Peyer's patch (tissue), 4 donors: Measurements from ENCODE around the gene MTCL1. TPM values are rescaled to one million over a fixed set of nuclear protein-coding genes. Genes with fewer than 3 reads are reported as not detected.

Experiments
- DNase-seq, 3 donors: peaks; one replicate each; pipeline ENCODE4 v3.0.0-alpha.2; 2017 to 2019
- H3K27ac ChIP-seq, 4 donors: fragments of 200-600 bp; sonication (generic); one replicate each; pipeline ENCODE4 v1.5.1; 2016 to 2019
- H3K27me3 ChIP-seq, 2 donors: fragments of 200-600 bp; sonication (generic); one replicate each; pipeline ENCODE4 v1.5.1; 2019
- H3K36me3 ChIP-seq, 3 donors: fragments of 200-600 bp; sonication (generic); one replicate each; pipeline ENCODE4 v1.5.1; 2016 to 2019
- H3K4me1 ChIP-seq, 4 donors: fragments of 200-600 bp; sonication (generic); one replicate each; pipeline ENCODE4 v1.5.1; 2016 to 2019
- H3K4me3 ChIP-seq, 4 donors: fragments of 200-600 bp; sonication (generic); 1 replicate in 3 of 4; 2 replicates in 1 of 4; pipeline ENCODE4 v1.5.1; 2016 to 2019; ENCODE audit warnings: mild to moderate bottlenecking in 1 of 4
- H3K9me3 ChIP-seq, 4 donors: fragments of 200-600 bp; sonication (generic); one replicate each; pipeline ENCODE4 v1.5.1; 2016 to 2019; ENCODE audit warnings: mild to moderate bottlenecking in 1 of 4
- POLR2A ChIP-seq, 2 donors: fragments of 450-650 bp; IDR thresholded peaks; one replicate each; pipeline ENCODE4 v1.5.1; 2017; ENCODE audit warnings: antibody characterized with exemption in 2 of 2, mild to moderate bottlenecking in 2 of 2, moderate library complexity in 2 of 2
- total RNA-seq, 4 donors: library from RNA; depleted of rRNA; stranded (reverse); fragments of >200 nt; gene quantifications; one replicate each; pipeline ENCODE4 v1.1.0, GENCODE V29; 2016
- TF ChIP-seq, protein P1 (sequence below), 6 experiments: fragments of 450-650 bp in 4 of 6; fragments of 200-600 bp in 2 of 6; sonication (generic) in 1 of 6; IDR thresholded peaks; one replicate each; pipeline ENCODE4 v1.5.1; 2017 to 2019; ENCODE audit warnings: antibody characterized with exemption in 6 of 6, mild to moderate bottlenecking in 3 of 6, moderate library complexity in 1 of 6

MTCL1 gene
- total RNA-seq, 4 donors from 2014 or later, result 4.2 to 27.2 (median 6.3) TPM

DNA sequence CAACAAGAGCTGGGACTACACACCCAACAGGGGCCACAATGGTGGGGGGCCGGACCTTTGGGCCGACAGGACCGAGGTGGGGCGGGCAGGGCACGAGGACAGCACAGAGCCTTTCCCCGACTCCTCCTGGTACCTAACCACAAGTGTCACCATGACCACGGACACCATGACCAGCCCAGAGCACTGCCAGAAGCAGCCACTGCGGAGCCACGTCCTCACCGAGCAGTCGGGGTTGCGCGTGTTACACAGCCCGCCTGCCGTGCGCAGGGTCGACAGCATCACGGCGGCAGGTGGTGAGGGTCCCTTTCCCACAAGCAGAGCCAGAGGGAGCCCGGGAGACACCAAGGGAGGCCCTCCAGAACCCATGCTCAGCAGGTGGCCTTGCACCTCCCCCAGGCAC, 119.5 kb downstream of the MTCL1 start:
- Histone ChIP-seq H3K4me1 (no peaks in the 10 kb centered on the region), H3K27ac (no peak overlapping the region), H3K27me3 (no peaks in the 10 kb centered on the region), H3K36me3 (peaks cover 0 to 3% (median 0%) of the 10 kb centered on the region in 3 donors), H3K9me3 (no peaks in the 10 kb centered on the region), H3K4me3 (no peak overlapping the region)
- TF ChIP-seq POLR2A (IDR thresholded peaks at IDR 0.05), result no peak
- TF ChIP-seq, protein P1, sequence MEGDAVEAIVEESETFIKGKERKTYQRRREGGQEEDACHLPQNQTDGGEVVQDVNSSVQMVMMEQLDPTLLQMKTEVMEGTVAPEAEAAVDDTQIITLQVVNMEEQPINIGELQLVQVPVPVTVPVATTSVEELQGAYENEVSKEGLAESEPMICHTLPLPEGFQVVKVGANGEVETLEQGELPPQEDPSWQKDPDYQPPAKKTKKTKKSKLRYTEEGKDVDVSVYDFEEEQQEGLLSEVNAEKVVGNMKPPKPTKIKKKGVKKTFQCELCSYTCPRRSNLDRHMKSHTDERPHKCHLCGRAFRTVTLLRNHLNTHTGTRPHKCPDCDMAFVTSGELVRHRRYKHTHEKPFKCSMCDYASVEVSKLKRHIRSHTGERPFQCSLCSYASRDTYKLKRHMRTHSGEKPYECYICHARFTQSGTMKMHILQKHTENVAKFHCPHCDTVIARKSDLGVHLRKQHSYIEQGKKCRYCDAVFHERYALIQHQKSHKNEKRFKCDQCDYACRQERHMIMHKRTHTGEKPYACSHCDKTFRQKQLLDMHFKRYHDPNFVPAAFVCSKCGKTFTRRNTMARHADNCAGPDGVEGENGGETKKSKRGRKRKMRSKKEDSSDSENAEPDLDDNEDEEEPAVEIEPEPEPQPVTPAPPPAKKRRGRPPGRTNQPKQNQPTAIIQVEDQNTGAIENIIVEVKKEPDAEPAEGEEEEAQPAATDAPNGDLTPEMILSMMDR (IDR thresholded peaks at IDR 0.05), result no peak
- no peak for DNase-seq

DNA sequence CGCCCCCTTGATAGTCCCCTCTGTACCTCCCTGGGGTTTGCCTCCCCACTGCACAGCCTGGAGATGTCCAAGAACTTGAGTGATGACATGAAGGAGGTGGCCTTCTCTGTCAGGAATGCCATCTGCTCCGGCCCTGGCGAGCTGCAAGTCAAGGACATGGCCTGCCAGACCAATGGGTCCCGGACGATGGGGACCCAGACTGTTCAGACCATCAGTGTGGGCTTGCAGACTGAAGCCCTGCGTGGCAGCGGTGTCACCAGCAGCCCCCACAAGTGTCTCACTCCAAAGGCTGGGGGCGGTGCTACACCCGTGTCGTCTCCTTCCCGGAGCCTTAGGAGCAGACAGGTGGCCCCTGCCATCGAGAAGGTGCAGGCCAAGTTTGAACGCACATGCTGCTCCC, 119.9 kb downstream of the MTCL1 start:
- no peak for TF ChIP-seq POLR2A (IDR thresholded peaks at IDR 0.05)
- TF ChIP-seq, protein P1 (IDR thresholded peaks at IDR 0.05), result no peak
- no peaks in the 10 kb centered on the region for H3K9me3 ChIP-seq
- H3K4me3 ChIP-seq, result no peak overlapping the region
- H3K27me3 ChIP-seq, result no peaks in the 10 kb centered on the region
- H3K36me3 ChIP-seq, result peaks cover 0 to 3% (median 0%) of the 10 kb centered on the region in 3 donors
- DNase-seq, result no peak
- H3K4me1 ChIP-seq, result no peaks in the 10 kb centered on the region
- no peak overlapping the region for H3K27ac ChIP-seq

DNA sequence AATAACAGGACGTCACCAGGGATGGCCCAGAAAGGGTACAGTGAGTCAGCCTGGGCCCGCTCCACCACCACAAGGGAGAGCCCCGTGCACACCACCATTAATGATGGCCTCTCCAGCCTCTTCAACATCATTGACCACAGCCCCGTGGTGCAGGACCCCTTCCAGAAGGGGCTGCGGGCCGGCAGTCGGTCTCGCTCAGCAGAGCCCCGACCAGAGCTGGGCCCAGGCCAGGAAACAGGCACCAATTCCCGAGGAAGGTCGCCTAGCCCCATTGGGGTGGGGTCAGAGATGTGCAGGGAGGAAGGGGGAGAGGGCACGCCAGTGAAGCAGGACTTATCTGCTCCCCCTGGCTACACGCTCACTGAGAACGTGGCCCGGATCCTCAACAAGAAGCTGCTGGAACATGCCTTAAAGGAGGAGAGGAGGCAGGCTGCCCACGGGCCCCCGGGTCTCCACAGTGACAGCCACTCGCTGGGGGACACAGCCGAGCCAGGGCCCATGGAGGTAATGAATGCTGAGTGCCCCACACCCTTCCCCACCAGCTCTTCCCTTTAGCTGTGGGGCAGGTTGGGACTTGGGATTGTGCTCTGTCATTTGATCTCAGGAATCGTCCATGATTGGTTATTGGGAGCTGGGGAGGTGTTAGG, 120.5 kb downstream of the MTCL1 start:
- no peaks in the 10 kb centered on the region for H3K9me3 ChIP-seq
- no peak overlapping the region for H3K27ac ChIP-seq
- DNase-seq, result no peak
- H3K27me3 ChIP-seq, result no peaks in the 10 kb centered on the region
- no peak overlapping the region for H3K4me3 ChIP-seq
- TF ChIP-seq, protein P1 (IDR thresholded peaks at IDR 0.05), result no peak
- TF ChIP-seq POLR2A (IDR thresholded peaks at IDR 0.05), result no peak
- H3K4me1 ChIP-seq, result no peaks in the 10 kb centered on the region
- peaks cover 0 to 3% (median 0%) of the 10 kb centered on the region in 3 donors for H3K36me3 ChIP-seq

DNA sequence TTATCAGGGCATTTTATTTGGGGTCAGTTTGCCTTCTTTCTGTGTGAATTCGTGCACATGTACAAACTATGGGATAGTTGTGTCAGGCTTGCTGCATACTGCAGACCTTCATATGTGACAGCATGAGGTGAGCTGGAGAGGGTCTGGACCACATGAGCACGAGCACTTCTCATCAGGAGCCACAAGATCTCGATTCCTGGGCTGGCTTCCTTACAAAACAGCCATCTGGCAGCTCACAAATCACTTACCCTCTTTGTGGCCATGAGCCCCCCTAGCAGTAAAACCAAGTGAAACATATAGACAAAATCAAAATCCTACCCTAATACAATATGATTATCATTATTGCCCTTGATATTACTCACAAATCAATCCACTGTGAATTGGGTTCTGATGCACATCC, 121.2 kb downstream of the MTCL1 start:
- Histone ChIP-seq H3K9me3 (no peaks in the 10 kb centered on the region), H3K36me3 (peaks cover 0 to 3% (median 0%) of the 10 kb centered on the region in 3 donors), H3K4me1 (no peaks in the 10 kb centered on the region), H3K27ac (no peak overlapping the region), H3K27me3 (no peaks in the 10 kb centered on the region), H3K4me3 (no peak overlapping the region)
- TF ChIP-seq, protein P1 (IDR thresholded peaks at IDR 0.05), result no peak
- TF ChIP-seq POLR2A (IDR thresholded peaks at IDR 0.05), result no peak
- no peak for DNase-seq

DNA sequence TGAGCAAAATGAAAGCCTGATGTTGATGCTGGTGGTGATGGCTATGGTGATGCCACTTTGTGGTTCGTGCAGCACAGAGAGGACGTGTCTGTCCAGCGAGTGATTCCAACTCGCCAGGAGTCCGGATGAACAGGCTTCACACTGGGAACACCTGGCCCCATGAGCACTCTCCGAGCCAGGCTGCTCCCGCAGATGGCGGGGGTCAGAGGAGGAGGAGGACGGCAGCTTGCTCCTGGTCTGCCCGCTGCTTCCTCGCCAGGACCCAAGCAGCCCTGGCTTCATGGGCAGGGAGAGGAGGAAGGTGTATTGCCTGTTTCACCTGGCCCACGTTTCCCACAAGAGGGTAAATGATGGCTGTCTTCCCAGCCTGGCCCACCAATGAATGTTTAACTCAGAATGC, 121.6 kb downstream of the MTCL1 start:
- no peak overlapping the region for H3K4me3 ChIP-seq
- no peaks in the 10 kb centered on the region for H3K9me3 ChIP-seq
- H3K4me1 ChIP-seq, result no peaks in the 10 kb centered on the region
- H3K27ac ChIP-seq, result no peak overlapping the region
- DNase-seq, result no peak
- TF ChIP-seq, protein P1 (IDR thresholded peaks at IDR 0.05), result no peak
- TF ChIP-seq POLR2A (IDR thresholded peaks at IDR 0.05), result no peak
- no peaks in the 10 kb centered on the region for H3K27me3 ChIP-seq
- H3K36me3 ChIP-seq, result peaks cover 0 to 3% (median 0%) of the 10 kb centered on the region in 3 donors
